Measurements from ENCODE around the gene EFHB. TPM values are rescaled to one million over a fixed set of nuclear protein-coding genes. Genes with fewer than 3 reads are reported as not detected.
"Not testable (repeated sequence)": the region's sequence is repeated elsewhere in the genome, so short reads cannot be mapped to it uniquely, and the experiment has no call there.

The EFHB gene
- total RNA-seq, 1 experiment from 2014 or later, result not detected

GRCh38 chr3:19967208-19967607 lies 33.2 kb upstream of the EFHB start:
- H3K36me3 Mint-ChIP-seq (ENCODE audit: insufficient read depth, unreplicated experiment), result peaks cover 13% of the 10 kb centered on the region
- no peak overlapping the region for H3K27ac Mint-ChIP-seq (ENCODE audit: unreplicated experiment)
- H3K4me1 Mint-ChIP-seq (ENCODE audit: low read depth, unreplicated experiment), result peaks cover 23% of the 10 kb centered on the region
- CTCF ChIA-PET, result no interaction called here
- BruUV-seq (replicated peaks), result no TSS peak
- no peak overlapping the region for H3K4me3 Mint-ChIP-seq (ENCODE audit: low read depth, unreplicated experiment)
- no peak for DNase-seq
- no peaks in the 10 kb centered on the region for H3K27me3 Mint-ChIP-seq (ENCODE audit: unreplicated experiment)
- TF ChIP-seq CTCF (IDR thresholded peaks at IDR 0.05; ENCODE audit: unreplicated experiment), result no peak
- intact Hi-C loops (cut with micrococcal nuclease; ENCODE audit: unreplicated experiment), result no loop called here
- no peaks in the 10 kb centered on the region for H3K9me3 Mint-ChIP-seq (ENCODE audit: low read depth, unreplicated experiment)

GRCh38 chr3:19961960-19962359 lies 27.9 kb upstream of the EFHB start:
- Mint-ChIP-seq H3K27me3 (ENCODE audit: unreplicated experiment) (no peaks in the 10 kb centered on the region), H3K27ac (ENCODE audit: unreplicated experiment) (no peak overlapping the region), H3K4me3 (ENCODE audit: low read depth, unreplicated experiment) (no peak overlapping the region), H3K36me3 (ENCODE audit: insufficient read depth, unreplicated experiment) (peaks cover 10% of the 10 kb centered on the region), H3K9me3 (ENCODE audit: low read depth, unreplicated experiment) (no peaks in the 10 kb centered on the region), H3K4me1 (ENCODE audit: low read depth, unreplicated experiment) (peaks cover 11% of the 10 kb centered on the region)
- DNase-seq, result no peak
- no peak for TF ChIP-seq CTCF (IDR thresholded peaks at IDR 0.05; ENCODE audit: unreplicated experiment)
- intact Hi-C loops (cut with micrococcal nuclease; ENCODE audit: unreplicated experiment), result no loop called here
- BruUV-seq (replicated peaks), result no TSS peak
- CTCF ChIA-PET, result no interaction called here

GRCh38 chr3:19960696-19961095 lies 26.7 kb upstream of the EFHB start:
- CTCF ChIA-PET, result no interaction called here
- no TSS peak for BruUV-seq (replicated peaks)
- Mint-ChIP-seq H3K36me3 (ENCODE audit: insufficient read depth, unreplicated experiment) (peaks cover 7% of the 10 kb centered on the region), H3K9me3 (ENCODE audit: low read depth, unreplicated experiment) (no peaks in the 10 kb centered on the region), H3K27me3 (ENCODE audit: unreplicated experiment) (no peaks in the 10 kb centered on the region), H3K4me3 (ENCODE audit: low read depth, unreplicated experiment) (no peak overlapping the region), H3K27ac (ENCODE audit: unreplicated experiment) (no peak overlapping the region), H3K4me1 (ENCODE audit: low read depth, unreplicated experiment) (peaks cover 2% of the 10 kb centered on the region)
- intact Hi-C loops (cut with micrococcal nuclease; ENCODE audit: unreplicated experiment), result no loop called here
- no peak for DNase-seq
- no peak for TF ChIP-seq CTCF (IDR thresholded peaks at IDR 0.05; ENCODE audit: unreplicated experiment)

- BruUV-seq (replicated peaks), result no TSS peak
- no peak for TF ChIP-seq CTCF (IDR thresholded peaks at IDR 0.05; ENCODE audit: unreplicated experiment)
- H3K9me3 Mint-ChIP-seq (ENCODE audit: low read depth, unreplicated experiment), result no peaks in the 10 kb centered on the region
- no peak overlapping the region for H3K27ac Mint-ChIP-seq (ENCODE audit: unreplicated experiment)
- DNase-seq, result no peak
- H3K4me1 Mint-ChIP-seq (ENCODE audit: low read depth, unreplicated experiment), result no peaks in the 10 kb centered on the region
- intact Hi-C loops (cut with micrococcal nuclease; ENCODE audit: unreplicated experiment), result no loop called here
- no peak overlapping the region for H3K4me3 Mint-ChIP-seq (ENCODE audit: low read depth, unreplicated experiment)
- H3K36me3 Mint-ChIP-seq (ENCODE audit: insufficient read depth, unreplicated experiment), result peaks cover 10% of the 10 kb centered on the region
- H3K27me3 Mint-ChIP-seq (ENCODE audit: unreplicated experiment), result no peaks in the 10 kb centered on the region
- CTCF ChIA-PET, result interaction anchor here (0.9 to 1.2 kb wide), 2 partner anchors 10 to 12 kb away, joined by 3 read pairs; no protein-coding TSS in a partner anchor
Observed at GRCh38 chr3:19959505-19959904, 25.5 kb upstream of the EFHB start.

- H3K36me3 Mint-ChIP-seq (ENCODE audit: insufficient read depth, unreplicated experiment), result peaks cover 19% of the 10 kb centered on the region
- H3K27me3 Mint-ChIP-seq (ENCODE audit: unreplicated experiment); H3K4me1 Mint-ChIP-seq (ENCODE audit: low read depth, unreplicated experiment); DNase-seq; H3K9me3 Mint-ChIP-seq (ENCODE audit: low read depth, unreplicated experiment); H3K4me3 Mint-ChIP-seq (ENCODE audit: low read depth, unreplicated experiment); H3K27ac Mint-ChIP-seq (ENCODE audit: unreplicated experiment); intact Hi-C loops (cut with micrococcal nuclease; ENCODE audit: unreplicated experiment); BruUV-seq (replicated peaks): not testable (repeated sequence)
- CTCF ChIA-PET, result interaction anchor here (0.7 to 1.0 kb wide), 3 partner anchors 9 to 68 kb away, joined by 3 to 5 read pairs (median 4); no protein-coding TSS in a partner anchor
Observed at GRCh38 chr3:19957354-19957753, 23.3 kb upstream of the EFHB start.

All from Calu3 (cell line).